GM19240 (cell line): ENCODE results near the gene HRH3.

Source experiments
- DNase-seq: peaks from one replicate; pipeline ENCODE4 v3.0.0; 2011; ENCODE audit warnings: low spot score; ENCODE audit not compliant: insufficient read length

The HRH3 gene

DNA sequence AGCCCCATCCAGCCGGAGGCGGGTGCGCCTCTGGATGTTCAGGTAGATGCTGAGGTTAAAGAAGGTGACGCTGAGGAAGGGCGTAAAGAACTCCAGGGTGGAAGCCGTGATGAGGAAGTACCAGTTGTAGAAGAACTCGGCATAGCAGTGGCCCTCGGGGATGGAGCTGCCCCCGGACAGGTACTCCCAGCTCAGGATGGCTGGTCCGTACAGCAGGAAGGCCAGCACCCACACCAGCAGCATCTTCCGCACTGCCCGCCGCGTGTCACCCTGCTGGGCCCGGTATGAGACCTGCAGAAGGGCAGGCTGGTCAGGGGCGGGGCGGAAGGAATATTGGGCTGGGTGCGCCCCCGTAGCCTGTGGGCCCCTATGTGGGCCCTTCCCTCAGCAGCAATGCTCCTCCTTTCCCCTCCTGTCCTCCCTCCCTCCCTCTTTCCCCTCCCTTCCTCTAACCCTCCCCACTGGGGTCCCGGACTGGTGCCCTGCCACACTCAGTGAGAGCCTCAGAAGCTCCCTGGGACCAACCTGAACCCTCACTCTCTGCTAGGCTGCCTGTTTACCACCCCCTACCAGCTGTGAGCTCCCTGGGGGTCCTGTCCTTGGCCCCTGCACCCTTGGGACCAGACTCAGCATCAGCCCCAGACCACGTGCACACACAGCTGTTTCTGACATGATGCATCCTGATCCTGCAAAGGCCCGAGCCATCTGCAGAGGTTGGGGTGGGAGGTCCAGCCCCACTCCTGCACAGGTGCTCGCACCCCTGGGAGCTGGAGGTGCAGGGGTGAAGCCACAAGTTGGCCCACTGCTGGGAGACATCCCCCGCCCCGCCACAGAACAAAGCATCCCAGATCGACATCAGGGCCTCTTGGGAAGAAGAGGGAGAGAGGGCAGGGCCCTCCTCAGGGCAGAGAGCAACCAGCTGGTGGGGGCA lies 3.2 kb downstream of the HRH3 start:
- no peak for DNase-seq

DNA sequence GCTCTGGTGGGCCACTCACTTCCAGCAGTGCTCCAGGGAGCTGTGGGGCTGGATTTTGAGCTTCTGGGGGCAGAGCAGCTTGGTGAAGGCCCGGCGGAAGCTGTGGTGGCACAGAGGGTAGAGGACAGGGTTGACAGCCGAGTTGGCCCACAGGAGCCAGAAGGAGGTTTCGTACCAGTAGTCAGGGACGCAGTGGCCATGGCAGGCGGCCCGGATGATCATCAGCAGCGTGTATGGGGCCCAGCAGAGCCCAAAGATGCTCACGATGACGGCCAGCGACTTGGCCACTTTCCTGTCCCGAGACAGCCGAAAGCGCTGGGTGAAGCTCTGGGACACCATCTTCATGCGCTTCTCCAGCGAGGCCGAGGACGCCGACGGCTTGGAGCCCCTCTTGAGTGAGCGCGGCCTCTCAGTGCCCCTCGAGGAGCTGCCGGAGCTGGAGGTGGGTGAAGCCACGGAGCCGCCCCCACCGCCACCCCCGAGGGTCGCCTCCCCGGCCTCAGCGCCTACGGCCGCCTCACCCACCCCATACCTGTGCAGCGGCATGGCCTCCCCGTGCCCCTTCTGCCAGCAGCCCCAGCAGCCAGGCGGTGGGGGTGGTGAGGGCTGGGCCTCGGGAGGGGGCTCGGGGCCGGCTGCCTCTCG lies 4.0 kb downstream of the HRH3 start:
- DNase-seq = no peak

DNA sequence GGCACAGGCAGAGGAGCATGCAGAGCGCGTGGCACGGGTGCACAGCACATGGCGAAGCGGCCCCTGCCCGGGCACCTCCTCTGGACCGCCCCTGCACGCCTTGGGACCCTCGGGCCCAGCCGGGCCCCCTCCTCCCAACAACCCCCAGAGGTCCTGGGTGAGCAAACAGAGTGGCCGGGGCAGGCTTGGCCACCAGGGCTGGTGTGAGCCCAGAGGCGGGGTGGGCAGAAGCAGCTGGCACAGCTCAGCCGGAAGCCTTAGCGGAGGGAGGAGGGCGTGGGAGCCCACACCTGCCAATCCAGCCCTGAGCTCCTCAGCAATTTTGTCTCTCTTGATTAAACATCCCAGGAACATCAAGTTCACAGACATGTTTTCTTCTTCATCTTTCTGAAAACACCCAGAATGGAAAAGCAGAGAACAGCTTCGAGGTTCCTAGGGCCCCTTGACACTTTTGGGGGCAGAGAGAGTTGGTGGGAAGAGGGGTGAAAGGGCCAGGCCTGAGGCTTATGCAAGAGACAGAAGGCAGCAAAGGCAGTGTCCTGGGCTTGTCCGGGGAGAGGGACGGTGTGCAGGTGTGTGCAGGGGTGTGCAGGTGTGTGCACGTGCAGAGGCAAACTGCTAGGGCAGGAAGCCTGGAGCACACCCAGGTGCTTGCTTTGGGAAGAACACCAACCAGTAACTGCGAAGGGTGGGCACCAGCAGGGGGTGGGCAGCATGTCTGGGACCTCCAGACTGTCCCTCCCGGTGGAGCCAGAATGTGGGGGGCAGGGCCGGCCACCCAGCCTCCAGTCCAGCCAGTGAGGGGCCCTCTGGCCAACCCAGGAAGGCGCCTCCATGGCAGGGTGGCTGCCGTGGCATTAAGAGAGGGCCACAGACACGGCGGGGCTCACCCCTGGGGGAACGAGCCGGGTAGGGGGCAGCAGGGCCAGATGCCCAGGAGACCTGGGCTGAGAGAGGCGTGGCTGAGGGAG lies 4.8 kb downstream of the HRH3 start:
- DNase-seq = no peak

DNA sequence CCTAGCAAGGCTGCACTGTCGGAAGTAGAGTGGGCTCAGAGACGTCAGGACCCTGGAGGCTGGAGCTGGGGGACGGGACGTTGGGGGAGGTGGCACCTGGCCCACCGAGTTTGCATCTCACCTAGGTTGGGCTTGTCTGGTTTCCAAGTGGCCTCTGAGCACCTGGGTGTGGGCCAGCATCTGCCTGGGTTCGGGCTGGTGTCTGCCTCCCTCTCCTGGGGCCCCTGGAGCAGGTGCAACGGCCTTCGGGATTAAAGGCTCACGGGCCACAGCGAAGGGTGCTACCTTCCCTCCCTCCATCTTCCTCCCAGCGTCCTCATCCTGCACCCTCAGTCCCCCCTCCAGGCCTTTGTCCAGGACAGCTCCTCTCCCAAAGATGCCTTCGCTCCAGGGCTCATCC lies 6.0 kb downstream of the HRH3 start:
- no peak for DNase-seq

DNA sequence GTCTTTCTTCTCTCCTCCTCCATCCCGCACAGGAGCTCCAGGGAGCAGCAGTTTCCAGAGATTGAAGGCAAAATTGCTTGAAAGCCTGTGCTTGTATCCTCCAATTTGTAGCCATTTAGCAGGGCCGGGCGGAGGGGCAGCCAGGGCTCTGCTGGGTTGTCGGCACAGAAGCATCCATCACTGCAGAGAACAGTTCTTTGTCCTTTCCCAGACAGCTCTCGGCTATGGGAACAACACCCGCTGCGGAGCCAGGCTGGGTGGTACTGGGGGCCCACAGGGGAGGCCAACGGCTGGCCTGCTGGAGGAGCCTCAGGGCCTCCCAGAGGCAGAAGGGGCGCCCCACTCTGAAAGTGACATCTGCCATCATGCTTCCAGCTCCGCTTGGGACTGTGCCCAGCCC lies 7.8 kb downstream of the HRH3 start:
- no peak for DNase-seq

DNA sequence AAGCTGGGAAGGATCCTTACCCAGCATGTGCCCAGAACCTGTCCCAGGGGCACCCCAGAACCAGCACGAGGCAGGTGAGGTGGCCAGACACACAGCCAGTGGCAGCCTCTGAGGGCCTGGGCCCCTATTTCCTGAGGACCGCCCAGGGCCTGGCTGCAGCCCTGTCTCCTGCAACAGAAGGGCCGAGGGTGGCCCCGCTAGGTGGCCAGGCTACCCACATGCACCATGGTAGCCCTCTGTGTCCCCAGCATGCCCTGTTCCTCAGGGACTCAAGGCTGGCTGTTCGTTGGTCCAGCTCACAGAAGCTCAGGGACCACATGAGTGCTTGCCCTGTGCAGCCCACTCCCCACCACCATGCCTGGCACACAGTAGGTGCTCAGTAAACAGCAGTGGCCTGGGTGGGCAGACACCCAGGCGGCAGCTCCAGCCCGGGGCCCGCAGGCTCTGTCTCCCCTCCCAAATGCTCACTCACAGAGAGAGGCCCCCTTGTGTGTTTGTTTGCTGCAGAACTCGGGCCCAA lies 8.2 kb downstream of the HRH3 start:
- DNase-seq = no peak

DNA sequence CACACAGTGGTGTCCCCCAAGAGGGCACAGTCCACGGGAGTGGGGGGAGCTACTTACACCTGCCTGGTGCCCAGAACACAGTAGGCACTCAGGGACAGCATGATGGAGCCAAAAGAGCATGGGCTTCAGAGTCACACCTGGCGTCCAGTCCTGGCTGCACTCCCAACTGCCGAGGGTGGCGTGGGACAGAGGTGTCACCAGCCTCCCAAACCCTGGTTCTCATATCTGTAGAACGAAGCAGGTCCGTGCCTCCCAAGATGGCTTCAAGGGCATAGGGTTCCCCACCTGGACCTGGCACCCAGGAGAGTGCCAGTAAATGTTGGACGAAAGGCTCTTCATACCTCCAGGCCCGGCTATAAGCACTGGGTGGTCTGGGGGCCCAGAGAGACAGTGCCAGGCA lies 8.9 kb downstream of the HRH3 start:
- DNase-seq = no peak

DNA sequence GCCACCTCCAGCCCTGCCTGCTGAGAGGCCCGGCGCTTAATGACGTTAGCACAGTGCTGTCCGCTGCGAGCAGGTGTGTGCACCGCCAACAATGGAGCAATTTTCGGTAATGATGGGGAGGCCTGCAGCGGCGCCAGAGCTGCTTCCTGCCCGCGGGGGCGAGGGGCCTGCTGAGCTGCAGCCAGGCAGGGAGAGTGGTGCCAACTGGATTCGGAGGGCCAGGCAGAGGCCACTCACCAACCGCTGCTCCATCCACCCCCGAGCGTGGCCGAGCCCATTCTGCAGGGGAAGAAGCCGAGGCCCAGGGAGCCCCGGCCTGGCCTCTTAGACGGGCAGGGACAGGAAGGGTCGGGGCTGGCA lies 9.6 kb downstream of the HRH3 start:
- no peak for DNase-seq

DNA sequence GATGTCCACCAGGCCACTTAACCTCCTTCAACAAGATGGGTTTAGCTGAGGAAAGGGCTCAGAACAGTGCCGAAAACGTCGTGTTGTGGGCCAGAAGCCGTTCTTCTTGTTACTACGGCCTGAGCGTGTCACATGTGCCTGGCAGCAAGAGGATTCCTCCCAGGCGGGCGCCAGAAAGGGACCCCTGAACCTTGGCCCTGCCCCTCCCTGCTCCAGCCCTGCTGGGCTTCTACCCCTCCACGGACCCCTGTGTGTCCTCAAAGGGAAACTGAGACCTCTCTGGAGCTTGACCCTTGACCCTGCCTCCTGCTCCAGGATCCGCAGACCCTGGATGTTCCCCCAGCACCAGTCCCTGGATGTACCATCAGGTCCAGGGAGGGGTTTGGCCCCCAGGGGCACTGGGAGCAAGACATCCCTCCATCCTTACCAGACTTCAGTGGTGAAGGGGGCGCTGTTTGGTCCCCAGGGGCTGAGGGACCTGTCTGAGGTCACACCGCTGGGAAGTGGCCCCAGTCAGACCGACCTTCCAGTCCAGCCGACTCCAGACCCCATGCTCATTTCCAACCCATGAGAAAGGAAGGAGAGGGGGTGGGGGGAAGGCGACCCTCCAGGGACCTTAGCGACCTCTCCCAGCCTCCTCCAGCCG lies 10.1 kb downstream of the HRH3 start:
- DNase-seq = no peak

DNA sequence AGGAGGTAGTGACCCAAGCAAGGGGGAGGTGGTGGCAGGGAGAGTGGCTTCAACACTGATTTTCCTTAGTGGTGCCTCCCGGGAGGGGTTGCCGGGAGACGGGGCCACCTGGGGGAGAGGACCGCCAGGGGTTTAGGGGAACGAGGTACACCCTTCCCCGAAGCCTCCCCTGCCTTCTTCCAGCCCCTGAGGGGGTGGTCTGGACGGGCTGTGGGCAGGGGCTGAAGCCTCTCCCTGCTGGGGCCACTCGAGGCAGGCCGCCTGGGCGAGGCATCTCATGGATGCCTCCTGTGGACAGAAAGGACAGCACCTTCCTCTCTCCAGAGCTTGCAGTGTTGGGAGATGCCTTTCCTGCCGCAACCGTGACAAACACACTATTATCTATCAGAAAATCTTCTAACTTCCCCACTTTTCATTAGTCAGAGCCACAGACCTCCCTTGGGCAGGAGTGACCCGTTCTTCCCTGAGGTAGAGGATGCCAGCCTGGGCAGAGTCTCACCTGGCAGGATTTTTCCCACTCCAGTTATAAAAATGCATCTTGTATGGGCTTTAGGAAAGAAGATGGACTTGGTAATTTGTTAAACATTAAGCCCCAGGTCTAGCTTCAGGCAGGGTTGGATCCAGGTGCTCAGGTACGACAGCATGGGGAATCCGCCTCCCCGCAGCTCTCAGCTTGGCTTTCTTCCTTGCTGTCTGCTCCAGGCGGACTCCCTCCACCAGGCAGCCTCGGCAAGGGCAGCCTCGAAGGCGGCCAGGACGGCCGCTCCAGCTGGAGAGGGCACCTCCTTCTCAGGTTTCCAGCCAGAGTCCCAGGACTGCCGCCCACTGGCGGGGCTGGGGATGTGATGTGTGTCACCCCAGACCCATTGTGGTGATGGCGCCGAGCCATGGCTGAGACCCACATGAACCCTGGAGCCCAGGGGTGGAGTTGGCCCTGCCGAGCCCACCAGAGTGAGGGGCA lies 11.0 kb downstream of the HRH3 start:
- DNase-seq = no peak

DNA sequence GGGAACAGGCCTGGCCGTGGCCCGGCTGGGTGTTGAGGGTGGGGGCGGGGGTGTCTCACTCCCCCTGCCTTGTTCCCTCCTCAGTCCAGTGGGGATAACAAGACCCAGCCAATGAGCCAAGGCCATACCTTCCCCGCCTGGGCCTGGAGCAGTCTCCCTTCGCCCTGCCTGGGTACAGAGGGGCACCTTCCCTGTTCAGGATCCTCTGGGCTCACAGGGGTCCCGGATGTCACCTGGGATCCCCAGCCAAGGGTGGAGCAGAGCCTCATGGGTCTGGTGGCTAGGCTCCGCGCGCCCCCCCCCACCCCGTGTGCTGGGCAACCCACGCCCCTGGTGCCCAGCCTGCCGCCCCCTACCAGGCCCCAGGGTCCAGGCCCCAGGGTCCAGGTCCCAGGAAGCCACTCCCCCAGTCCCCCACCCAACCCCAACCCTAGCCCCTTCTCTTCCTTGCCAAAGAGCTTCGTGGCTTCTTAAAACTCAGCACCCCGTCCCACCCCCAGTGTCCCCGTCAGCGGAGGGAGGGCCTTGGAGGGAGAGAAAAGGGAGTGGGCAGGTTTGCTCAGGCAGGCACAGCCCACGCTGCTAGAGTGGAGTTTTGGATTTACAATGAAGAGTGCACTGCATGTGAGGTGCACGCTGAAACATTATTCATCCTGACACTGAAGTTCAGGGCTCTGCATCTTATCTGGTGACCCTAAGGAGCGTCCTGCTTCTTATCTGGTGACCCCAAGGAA lies 11.8 kb downstream of the HRH3 start:
- no peak for DNase-seq

DNA sequence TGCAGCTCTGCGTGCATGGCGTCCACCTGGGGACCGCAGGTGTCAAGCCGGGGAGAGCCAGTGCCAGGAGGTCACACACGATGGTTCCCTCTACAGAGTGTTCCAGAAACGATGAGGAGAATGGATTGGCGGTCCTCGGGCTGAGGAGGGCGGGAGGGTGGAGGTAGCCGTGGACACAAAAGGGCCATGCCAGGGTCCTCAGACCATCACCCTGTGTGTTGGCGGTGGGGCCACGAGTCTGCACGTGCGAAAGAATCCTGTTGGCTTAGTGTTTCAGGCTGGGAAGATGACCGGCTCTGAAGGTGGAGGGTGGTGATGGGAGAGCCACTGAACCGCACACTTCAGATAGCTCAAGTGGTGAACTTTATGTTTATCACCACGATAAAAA lies 13.7 kb downstream of the HRH3 start:
- DNase-seq = no peak

DNA sequence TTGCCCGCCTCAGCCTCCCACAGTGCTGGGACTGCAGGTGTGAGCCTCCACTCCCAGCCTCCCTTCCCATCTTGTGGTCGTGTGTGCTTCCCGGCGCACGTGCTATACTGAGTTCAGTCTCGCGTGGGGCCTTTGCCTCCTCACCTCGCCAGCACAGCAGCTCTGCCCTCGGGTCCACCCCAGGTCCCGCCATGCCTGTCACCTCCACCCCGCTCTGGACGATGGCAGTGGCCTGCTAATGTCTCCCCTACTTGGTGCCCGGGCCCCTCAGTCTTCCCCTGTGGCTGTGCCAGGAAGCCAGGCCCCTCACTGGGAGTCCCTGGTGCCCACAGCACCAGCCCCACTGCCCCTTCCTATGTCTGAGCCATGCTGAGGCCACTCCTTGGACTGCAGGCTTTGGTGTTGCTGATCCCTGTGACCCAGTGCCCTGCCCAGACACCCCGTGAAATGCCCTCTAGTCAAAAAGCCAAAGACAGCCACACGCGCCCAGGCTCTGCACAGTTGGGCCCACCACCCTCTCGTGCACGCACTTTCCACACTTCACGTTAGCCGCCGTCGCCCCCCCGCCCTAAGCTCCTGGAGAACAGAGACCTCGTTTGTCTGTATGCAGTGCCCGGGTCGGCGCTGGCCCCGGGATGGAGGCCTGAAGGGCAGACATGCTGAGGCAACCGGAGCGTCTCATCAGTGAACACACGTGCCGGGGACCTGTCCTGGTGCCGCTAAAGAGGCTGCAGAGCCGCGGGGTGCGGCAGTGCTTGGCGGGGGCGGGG lies 14.3 kb downstream of the HRH3 start:
- no peak for DNase-seq

DNA sequence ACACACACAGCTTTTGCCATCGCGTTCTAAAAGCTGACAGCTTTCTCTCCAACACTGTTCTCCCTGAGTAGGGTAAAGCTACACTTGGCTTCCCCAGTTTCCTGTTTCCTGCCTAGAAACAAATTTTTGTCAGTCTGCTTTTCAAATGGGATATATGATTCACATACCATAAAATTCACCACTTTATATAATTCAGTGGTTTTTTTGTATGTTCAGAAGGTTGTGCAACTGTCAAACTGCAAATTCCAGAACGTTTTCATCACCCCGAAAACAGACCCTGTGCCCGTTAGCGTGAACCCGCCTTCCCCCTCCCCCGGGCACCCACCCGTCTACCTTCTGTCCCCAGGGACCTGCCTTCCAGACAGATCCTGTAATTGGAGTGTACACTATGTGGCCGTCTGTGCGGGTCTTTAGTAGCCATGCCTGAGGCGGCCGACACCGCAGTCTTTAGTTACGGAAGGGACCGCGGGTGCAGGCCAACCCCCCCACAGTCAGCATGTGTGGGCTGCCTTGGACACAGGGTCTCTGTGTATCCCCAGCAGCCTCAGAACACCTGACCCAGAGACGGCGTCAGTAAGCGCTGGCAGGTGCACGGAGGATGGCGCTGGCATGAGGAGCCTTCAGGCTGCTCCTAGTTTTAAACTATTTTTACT lies 16.6 kb downstream of the HRH3 start:
- no peak for DNase-seq

DNA sequence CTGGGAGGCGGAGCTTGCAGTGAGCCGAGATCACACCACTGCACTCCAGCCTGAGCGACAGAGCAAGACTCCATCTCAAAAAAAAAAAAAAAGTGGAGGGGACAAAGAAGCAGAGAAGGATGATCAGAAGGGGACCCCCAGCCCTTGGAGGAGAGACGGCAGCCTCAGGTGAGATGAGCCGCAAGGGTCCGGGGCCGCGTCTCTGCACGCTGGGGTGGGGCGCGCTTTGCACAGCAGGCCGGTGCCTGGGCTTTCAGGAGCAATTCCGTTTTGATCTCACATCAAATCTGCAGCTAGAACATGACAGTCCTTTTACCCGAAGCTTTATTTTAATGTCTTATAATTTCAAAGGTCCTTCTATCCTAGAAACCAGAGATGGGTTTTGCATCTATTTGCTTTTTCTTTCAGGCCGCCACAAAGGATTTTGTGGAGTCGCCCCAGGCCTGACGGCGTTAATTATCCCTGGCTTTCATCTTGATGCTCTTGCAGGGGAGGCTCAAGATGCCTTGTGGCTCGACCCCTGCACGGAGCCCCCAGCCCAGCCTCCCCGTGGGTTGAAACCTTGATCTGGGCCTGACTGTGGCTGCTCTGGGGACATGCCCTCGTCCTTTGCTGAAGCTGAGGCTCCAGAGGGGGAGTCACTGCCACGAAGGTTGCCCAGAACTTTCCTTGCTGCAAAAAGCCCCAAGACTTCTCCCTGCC lies 17.3 kb downstream of the HRH3 start:
- DNase-seq = no peak

DNA sequence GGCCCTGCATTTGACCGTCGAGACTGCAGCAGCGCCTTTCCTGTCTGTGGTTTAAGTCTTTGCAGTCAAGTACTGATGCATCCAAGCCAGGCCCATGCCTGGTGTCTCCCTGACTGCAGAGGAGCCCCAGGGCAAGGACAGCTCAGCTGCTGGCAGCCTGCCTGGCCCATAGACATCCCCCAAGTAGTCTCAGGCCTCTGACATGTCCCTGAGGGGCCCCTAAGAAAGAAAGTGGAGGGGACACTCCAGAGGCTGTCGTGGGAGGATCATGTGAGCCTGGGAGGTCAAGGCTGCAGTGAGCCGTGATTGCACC lies 18.0 kb downstream of the HRH3 start:
- no peak for DNase-seq
